ENCODE data around the gene ADAMTS9.

The ADAMTS9 gene

GRCh38 chr3:64467255-64467944 lies 220.4 kb downstream of the ADAMTS9 start:
- no peak for DNase-seq

Measured in SW 1271 (cell line).